ENCODE results near the gene CDC42BPG. TPM values are rescaled to one million over a fixed set of nuclear protein-coding genes. Genes with fewer than 3 reads are reported as not detected.

Gene CDC42BPG
- total RNA-seq, 1 experiment from 2014 or later, result 24.9 TPM

DNA sequence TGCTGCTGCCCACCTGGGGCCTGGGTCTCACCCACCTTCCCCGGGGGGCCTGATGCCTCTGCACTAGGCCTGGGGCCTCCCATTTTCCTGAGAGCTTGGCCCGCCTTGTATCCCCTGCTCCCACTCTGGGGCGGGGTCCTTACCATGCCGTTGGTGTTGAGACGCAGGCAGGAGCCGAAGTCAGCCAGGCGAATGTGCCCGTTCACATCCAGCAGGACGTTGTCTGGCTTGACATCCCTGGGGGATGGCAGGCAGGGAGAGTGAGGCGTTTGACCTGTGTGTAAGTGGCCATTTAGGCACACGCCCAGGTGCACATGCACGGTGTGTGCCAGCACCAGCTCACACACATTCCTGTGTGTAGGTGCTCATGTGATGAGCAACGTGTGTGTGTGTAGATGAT, 5.1 kb downstream of the CDC42BPG start:
- Histone ChIP-seq H3K79me2 (ENCODE audit: insufficient read depth, low read length) (no peaks in the 10 kb centered on the region), H3K27me3 (ENCODE audit: insufficient read depth, low read length) (no peaks in the 10 kb centered on the region), H2AK5ac (ENCODE audit: insufficient read length, low read length) (no peak overlapping the region), H3K23me2 (ENCODE audit: insufficient read length, low read depth, low read length, poor library complexity, severe bottlenecking) (peaks cover 6% of the 10 kb centered on the region), H3K9me3 (ENCODE audit: control insufficient read depth, low read depth, low read length) (no peaks in the 10 kb centered on the region), H2BK15ac (ENCODE audit: low read depth, low read length) (no peak overlapping the region), H2BK120ac (ENCODE audit: low read depth, low read length, poor library complexity, severe bottlenecking) (no peak overlapping the region), H3K23ac (ENCODE audit: insufficient read length, low read depth, low read length) (no peak overlapping the region), H2AFZ (ENCODE audit: low read length) (no peak overlapping the region), H3K79me1 (ENCODE audit: insufficient read depth, low read depth, low read length, poor library complexity, severe bottlenecking) (no peaks in the 10 kb centered on the region), H3K4ac (ENCODE audit: low read depth, low read length) (no peak overlapping the region), H2BK20ac (ENCODE audit: low read depth, low read length, poor library complexity, severe bottlenecking) (no peak overlapping the region), H3T11ph (ENCODE audit: low read length) (no peak overlapping the region), H3K27ac (ENCODE audit: insufficient read length, low read depth, low read length) (no peak overlapping the region), H2BK12ac (ENCODE audit: insufficient read length, low read depth, low read length) (no peak overlapping the region), H3K14ac (ENCODE audit: insufficient read depth, low read length) (no peak overlapping the region), H4K5ac (ENCODE audit: insufficient read length, low read depth, low read length) (no peak overlapping the region), H4K8ac (replicated peaks; ENCODE audit: insufficient read length, low read depth, low read length) (no peak overlapping the region), H3K9ac (ENCODE audit: extremely low read depth, insufficient read length, low read length) (no peak overlapping the region), H3K4me1 (ENCODE audit: insufficient read depth, low read length) (no peaks in the 10 kb centered on the region), H4K91ac (ENCODE audit: insufficient read length, low read depth, low read length) (no peak overlapping the region), H3K4me2 (ENCODE audit: insufficient read depth, insufficient read length, low read length) (no peak overlapping the region), H3K18ac (ENCODE audit: insufficient read length, low read depth, low read length) (no peak overlapping the region), H2BK5ac (ENCODE audit: insufficient read length, low read length) (no peak overlapping the region), H3K56ac (ENCODE audit: insufficient read length, low read depth, low read length) (no peak overlapping the region), H4K20me1 (ENCODE audit: control insufficient read depth, insufficient read depth, insufficient read length) (no peaks in the 10 kb centered on the region)
- TF ChIP-seq, protein P1, sequence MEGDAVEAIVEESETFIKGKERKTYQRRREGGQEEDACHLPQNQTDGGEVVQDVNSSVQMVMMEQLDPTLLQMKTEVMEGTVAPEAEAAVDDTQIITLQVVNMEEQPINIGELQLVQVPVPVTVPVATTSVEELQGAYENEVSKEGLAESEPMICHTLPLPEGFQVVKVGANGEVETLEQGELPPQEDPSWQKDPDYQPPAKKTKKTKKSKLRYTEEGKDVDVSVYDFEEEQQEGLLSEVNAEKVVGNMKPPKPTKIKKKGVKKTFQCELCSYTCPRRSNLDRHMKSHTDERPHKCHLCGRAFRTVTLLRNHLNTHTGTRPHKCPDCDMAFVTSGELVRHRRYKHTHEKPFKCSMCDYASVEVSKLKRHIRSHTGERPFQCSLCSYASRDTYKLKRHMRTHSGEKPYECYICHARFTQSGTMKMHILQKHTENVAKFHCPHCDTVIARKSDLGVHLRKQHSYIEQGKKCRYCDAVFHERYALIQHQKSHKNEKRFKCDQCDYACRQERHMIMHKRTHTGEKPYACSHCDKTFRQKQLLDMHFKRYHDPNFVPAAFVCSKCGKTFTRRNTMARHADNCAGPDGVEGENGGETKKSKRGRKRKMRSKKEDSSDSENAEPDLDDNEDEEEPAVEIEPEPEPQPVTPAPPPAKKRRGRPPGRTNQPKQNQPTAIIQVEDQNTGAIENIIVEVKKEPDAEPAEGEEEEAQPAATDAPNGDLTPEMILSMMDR (conservative IDR thresholded peaks at IDR 0.05), result no peak
- WGBS (ENCODE audit: extremely low coverage, insufficient read length, low lambda C conversion rate), result no CpG with 5 or more reads among the region's 13 CpGs
- no peak for DNase-seq
- H3K36me3 Mint-ChIP-seq (ENCODE audit: insufficient read depth in 1 of 3, low read depth in 3 of 3), result peaks cover 0 to 24% (median 5%) of the 10 kb centered on the region in 3 experiments; a peak in 5 of 7 replicates
- no peaks in the 10 kb centered on the region; a peak in 2 of 5 replicates for H3K9me3 Mint-ChIP-seq
- peaks cover 2% of the 10 kb centered on the region for H3K27me3 Mint-ChIP-seq (ENCODE audit: low read depth)
- H3K4me1 Mint-ChIP-seq, result peaks cover 18 to 26% of the 10 kb centered on the region in 2 experiments
- no peak overlapping the region for H3K27ac Mint-ChIP-seq
- H3K4me3 Mint-ChIP-seq, result no peak overlapping the region
